Activated CD4-positive, alpha-beta T cell treated with anti-CD3 and anti-CD28 coated beads, Interleukin-2, amount 50 U/mL, for 24 hours (primary cell): Measurements from ENCODE around the gene BDH1.
A peak's percentile ranks its signal among the peaks of the same experiment; 100 is the strongest.
"Not testable (repeated sequence)": the region's sequence is repeated elsewhere in the genome, so short reads cannot be mapped to it uniquely, and the experiment has no call there.

Experiments
- DNase-seq, 2 donors: peaks; one replicate each; pipeline ENCODE4 v3.0.0-alpha.2; 2020; ENCODE audit warnings: low read depth in 1 of 2, low spot score in 1 of 2

BDH1 gene

DNA sequence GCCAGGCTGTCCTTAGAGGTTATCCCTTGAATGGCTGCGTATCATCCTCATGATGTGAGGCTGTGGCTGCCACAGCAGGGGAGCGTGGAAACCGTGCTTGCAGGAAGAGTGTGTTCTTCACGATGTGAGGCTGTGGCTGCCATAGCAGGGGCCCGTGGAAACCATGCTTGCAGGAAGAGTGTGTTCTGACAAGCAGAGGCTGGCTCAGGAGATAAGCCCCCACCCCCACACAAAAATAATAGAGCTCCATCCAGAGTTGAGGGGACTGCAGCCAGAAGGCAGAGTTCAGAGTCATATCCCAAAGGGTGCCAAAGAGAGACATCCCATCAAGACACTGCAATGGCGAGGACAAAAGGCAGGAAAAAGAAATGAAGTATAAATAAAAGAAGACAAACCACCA lies 22.6 kb upstream of the BDH1 start:
- DNase-seq = no peak

DNA sequence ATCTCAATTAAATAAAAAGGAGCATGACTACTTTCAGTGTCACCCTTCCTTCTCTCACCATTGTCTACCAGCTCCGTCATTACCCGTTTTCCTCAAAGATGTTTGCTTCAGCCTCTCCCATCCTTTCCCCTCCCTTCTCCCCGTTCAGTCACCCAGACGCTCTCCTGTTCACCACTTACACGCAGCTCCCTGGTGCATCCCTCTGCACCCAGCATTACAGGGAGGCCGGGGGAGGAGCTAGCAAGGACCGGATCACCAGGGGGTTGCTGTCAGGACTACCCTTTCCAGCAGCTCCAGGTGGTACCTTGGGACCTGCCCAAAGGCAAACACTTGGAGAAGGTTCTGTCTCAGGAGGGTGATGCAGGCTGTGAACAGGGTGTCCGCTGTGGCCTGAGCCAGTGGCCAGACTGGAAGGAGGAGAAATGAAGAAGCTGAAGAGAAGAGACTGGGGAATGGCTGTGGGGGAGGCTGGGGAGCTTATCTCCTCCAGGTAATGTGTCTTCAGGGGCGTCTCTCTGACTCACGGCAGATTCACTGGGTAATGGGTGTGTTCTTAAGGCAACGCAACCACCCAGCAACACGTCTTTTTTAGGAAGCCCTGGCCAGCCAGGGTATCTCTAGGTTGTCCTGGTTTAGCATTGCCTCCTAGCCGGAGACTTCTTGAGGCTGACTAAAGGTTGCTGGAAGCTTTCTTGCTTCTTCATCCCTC lies 21.8 kb upstream of the BDH1 start:
- no peak for DNase-seq

DNA sequence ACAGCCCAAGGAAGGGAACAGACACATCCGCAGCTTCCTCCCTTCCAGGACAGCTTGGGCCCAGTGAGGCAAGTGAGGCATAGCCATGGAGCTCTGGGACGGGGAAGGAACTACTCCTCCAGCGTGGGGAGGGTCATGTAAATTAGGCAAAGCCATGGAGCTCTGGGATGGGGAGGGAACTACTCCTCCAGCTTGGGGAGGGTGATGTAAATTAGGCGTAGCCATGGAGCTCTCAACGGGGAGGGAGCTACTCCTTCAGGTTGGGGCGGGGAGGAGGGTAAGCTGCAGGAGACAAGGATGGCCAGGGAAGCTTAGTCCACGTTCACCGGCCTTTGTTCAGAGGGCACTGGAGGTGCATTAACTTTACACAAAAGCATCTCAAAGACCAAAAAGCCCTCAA lies 21.1 kb upstream of the BDH1 start:
- no peak for DNase-seq

- DNase-seq = no peak
Measured at GRCh38 chr3:197575362-197575761, 19.6 kb upstream of the BDH1 start.

GRCh38 chr3:197574396-197574991 lies 18.7 kb upstream of the BDH1 start:
- DNase-seq = not testable (repeated sequence)

DNA sequence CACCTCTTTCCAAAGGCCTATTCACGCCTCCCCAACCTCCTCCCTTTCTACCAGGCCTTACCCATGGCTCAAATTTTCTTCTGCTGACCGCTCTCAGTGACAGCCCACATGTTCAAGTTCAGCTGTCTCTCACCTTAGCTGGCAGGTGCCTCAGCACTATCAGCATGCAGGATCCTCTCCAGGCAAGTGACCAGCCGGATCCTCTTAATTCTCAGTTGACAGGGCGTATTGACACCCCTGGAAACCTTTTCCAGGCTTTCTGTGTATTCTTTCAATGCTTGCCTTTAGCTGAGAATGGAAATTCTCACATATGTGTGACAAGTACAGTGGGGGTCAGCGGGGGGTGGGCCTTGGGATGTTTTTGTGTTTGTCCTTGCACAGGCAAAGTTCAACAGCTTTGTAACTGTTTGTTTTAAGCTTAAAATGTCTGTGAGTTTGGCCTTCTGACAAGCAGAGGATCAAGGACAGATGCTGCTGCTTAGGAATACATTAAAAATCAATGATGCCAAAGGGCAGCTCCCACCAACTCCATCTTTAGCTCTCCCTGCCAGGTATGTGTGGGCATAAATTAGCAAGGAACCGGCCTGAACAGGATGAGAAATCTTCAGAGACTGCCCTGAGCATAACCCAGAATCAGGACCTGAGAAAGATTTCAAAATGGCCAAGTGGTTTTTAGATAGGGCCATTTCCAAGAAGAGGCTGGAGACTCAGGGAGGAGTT lies 17.4 kb upstream of the BDH1 start:
- no peak for DNase-seq

DNA sequence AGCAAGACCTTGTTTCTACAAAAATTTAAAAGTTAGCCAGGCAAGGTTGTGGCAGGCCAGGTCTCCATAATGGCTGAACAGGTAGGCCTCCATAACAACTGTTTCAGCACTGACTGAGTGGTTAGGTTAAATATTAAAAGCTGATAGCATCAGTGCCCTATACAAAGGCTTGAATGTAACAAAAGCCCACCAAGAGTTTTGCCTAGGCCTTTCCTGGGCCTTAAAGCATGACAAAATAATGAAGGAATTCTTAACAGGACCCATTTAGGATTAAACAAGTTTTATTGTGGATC lies 16.1 kb upstream of the BDH1 start:
- DNase-seq = not testable (repeated sequence)

DNA sequence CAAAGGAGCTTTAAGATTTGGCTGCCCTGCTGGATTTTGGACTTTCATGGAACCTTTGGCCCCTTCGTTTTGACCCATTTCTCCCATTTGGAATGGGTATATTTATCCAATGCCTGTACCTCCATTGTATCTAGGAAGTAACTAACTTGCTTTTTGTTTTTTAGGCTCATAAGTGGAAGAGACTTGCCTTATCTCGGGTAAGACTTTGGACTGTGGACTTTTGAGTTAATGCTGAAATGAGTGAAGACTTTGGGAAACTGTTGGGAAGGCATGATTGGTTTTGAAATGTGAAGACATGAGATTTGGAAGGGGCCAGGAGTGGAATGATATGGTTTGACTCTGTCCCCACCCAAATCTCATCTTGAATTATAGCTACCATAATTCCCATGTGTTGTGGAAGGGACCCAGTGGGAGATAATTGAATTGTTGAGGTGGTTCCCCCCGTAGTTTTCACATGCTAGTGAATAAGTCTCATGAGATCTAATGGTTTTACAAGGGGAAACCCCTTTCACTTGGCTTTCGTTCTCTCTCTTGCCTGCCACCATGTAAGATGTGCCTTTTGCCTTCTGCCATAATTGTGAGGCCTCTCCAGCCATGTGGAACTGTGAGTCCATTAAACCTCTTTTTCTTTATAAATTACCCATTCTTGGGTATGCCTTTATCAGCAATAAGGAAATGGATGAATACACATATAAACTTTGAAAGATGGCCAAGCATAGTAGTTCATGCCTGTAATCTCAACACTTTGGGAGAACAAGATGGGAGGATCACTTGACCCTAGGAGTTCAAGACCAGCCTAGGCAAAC lies 15.5 kb upstream of the BDH1 start:
- DNase-seq = not testable (repeated sequence)

GRCh38 chr3:197569433-197569832 lies 13.7 kb upstream of the BDH1 start:
- not testable (repeated sequence) for DNase-seq

DNA sequence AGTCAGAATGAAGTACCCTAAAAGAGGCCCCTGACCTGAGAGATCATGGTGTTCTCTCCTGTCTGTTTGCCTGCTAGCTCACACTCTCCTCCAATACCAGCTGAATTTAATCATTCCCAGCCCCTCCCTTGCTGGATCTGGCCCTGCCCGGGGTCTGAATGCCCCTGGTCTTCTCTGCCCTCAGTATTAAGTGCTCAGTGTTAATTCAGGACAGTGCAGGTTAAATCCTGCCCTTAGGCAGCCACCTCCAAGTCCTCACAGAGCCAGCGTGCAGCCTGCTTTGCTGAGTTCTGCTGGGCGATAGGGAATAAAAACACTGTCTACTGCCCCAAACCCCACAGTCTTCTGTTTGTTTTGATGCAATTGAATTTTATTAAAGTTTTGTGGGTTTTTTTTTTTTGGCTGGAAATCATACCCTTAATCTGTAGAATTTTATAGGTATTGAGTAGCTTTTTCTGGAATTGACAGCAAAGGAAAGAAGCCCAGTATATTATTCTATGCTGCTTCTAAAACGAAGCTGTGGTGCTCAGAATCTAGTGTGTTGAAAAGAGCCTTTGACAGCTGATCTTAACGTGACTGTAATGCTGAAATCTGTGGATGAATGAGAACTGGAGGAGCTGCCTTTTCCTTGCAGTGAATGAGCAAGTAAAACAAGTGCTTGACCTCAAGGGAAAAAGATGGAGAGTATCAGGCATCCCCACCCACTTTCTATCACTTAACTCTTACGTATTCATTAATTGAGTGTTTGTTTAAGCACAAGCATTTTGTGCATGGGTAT lies 12.3 kb upstream of the BDH1 start:
- DNase-seq = no peak

- DNase-seq = not testable (repeated sequence)
Measured at GRCh38 chr3:197566155-197566554, 10.4 kb upstream of the BDH1 start.

- DNase-seq = no peak
Measured at GRCh38 chr3:197564097-197564843, 8.5 kb upstream of the BDH1 start.

DNA sequence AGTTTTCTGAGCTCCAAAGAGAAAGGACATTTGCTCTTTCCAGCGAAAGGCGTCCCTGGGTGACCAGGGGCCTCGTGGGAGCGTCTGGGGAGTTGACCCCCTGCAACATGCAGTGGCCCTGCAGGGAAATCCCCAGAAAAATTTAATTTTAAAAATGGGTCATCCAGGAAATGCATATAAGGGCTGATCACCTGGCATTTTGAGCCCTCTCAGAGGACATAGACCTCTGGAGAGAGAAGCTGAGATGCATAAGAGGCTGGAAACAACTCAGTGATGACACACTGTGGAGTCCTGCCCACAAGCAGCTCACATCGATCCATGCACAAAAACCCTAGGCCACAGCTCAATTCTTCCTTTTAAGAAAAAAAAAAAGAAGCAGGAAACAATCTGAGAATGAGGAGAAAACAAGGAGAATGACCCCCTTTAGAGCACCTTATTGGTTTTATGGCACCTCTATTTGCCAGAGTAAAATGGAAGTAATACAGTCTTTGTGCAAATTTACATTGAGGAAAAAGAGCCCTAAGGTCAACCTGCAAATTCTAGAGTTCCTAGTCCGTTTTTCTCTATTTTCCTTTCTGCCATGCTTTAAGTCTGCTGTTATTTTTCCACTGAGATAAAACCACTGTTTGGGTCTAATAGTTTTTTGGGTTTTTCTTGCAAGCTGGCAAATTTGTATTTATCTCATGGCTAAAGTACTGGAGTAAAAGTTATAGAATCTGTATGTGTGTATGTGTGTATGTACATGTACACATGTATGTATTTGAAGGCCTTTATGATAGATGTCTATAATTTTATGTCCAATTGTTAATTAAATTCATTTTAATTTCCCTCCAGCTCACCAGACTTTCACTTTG lies 6.9 kb upstream of the BDH1 start:
- no peak for DNase-seq

DNA sequence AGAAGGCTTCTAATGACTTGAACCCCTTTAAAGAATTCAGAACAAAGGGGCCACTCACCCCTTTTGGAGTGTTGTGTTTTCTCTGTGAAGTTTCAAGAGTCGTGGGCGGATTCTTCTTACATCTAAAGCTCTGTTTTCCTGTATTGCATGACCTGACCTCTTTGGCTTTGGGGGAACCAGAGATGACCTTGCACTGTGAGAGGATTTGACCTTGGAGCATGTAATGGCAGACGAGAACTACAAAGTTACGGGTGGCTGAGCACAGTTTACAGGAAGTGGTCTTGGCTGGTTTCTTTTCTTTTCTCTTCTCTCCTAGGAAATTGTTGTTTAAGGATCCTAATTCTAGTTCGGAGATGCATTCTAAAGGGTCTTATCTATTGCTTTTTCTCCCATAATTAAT lies 6.2 kb upstream of the BDH1 start:
- DNase-seq = no peak

- DNase-seq = no peak
Measured at GRCh38 chr3:197559651-197560050, 3.9 kb upstream of the BDH1 start.

DNA sequence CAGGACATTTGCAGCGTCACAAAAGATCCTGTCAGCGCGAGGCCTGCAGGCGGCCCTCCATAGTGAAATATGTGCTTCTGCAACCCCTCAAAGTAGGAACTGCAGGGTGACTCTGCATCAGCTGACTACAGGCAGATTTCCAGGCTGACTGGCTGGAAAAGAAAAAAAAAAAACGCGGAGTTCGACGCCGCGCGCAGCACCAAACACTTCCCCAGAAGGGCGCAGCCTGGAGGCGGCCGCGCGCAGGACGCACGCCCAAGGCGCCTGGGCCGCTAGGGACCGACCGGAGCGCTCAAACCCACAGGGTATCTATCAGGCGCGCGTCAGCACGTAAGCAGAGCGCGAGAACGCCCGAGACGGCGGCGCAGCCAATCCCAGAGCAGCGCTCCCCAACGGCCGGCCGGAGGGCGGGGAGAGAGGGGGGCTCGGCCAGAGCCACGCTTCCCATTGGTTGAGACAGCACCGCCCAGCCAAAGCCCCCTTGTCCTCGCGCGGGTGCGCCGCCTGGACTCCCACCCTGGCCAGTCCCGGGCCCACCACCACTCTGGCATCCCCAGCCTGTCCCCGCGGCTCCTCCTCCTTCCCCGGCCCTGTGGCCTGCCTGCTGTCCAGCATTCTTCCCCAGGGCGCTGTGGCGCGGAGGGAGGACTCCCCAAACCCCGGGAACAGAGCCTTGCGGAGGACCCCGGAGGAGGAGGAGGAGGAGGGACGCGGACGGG lies 1.0 kb downstream of the BDH1 start:
- DNase-seq = peak; percentile 76 to 88

DNA sequence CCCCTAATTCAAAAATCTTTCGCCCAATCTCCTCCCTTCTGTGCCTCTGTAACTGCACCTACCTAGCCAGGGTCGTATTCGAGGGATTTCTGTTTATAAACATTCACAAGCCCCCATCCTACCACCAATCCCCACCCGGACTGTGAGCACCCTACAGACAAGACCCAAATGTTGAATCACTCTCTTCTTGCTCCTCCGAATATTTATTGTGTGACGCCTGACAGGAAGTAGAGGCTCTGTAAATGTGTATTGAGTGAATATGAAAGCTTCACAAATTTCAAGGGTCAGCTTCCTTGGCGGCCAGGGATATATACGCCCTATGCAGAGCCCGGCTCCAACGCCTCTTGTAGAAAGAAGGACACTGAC lies 1.6 kb downstream of the BDH1 start:
- no peak for DNase-seq

GRCh38 chr3:197552198-197552597 lies 3.6 kb downstream of the BDH1 start:
- DNase-seq = no peak

GRCh38 chr3:197550489-197550888 lies 5.3 kb downstream of the BDH1 start:
- no peak for DNase-seq
